Activated CD8-positive, alpha-beta memory T cell treated with anti-CD3 and anti-CD28 coated beads, Interleukin-2, amount 50 U/mL, for 24 hours (primary cell): ENCODE results near the gene DGKI.

ENCODE experiments used
- DNase-seq: peaks from one replicate; pipeline ENCODE4 v3.0.0-alpha.2; 2020; ENCODE audit errors: extremely low read depth

The DGKI gene

GRCh38 chr7:137539111-137539715 is 307.6 kb downstream of the DGKI start:
- no peak for DNase-seq

- no peak for DNase-seq
Measured at GRCh38 chr7:137538361-137538762, 308.4 kb downstream of the DGKI start.

- no peak for DNase-seq
Measured at GRCh38 chr7:137535579-137535978, 311.2 kb downstream of the DGKI start.

GRCh38 chr7:137531671-137532070 is 315.1 kb downstream of the DGKI start:
- DNase-seq = no peak

GRCh38 chr7:137527634-137528033 is 319.1 kb downstream of the DGKI start:
- no peak for DNase-seq

GRCh38 chr7:137523171-137523570 is 323.6 kb downstream of the DGKI start:
- DNase-seq = no peak

- no peak for DNase-seq
Measured at GRCh38 chr7:137521451-137521850, 325.3 kb downstream of the DGKI start.

GRCh38 chr7:137519947-137520346 is 326.8 kb downstream of the DGKI start:
- no peak for DNase-seq

GRCh38 chr7:137519181-137519691 is 327.5 kb downstream of the DGKI start:
- no peak for DNase-seq

GRCh38 chr7:137513091-137513490 is 333.7 kb downstream of the DGKI start:
- no peak for DNase-seq

GRCh38 chr7:137507096-137507495 is 339.7 kb downstream of the DGKI start:
- no peak for DNase-seq

GRCh38 chr7:137506031-137506430 is 340.7 kb downstream of the DGKI start:
- DNase-seq = no peak

GRCh38 chr7:137501562-137501961 is 345.2 kb downstream of the DGKI start:
- DNase-seq = no peak

GRCh38 chr7:137492889-137493288 is 353.9 kb downstream of the DGKI start:
- DNase-seq = no peak

GRCh38 chr7:137489880-137490279 is 356.9 kb downstream of the DGKI start:
- no peak for DNase-seq

GRCh38 chr7:137488038-137488437 is 358.7 kb downstream of the DGKI start:
- DNase-seq = no peak

- no peak for DNase-seq
Measured at GRCh38 chr7:137485818-137486217, 361.0 kb downstream of the DGKI start.

GRCh38 chr7:137484326-137484725 is 362.4 kb downstream of the DGKI start:
- DNase-seq = no peak

- DNase-seq = no peak
Measured at GRCh38 chr7:137482466-137482865, 364.3 kb downstream of the DGKI start.

GRCh38 chr7:137480824-137481365 is 365.9 kb downstream of the DGKI start:
- no peak for DNase-seq

GRCh38 chr7:137480401-137480800 is 366.4 kb downstream of the DGKI start:
- no peak for DNase-seq

- DNase-seq = no peak
Measured at GRCh38 chr7:137476937-137477336, 369.8 kb downstream of the DGKI start.

- DNase-seq = no peak
Measured at GRCh38 chr7:137475966-137476365, 370.8 kb downstream of the DGKI start.

GRCh38 chr7:137474540-137475026 is 372.2 kb downstream of the DGKI start:
- no peak for DNase-seq
